22Rv1 (cell line): ENCODE data around the gene SLC33A1.
"Not testable (repeated sequence)": the region's sequence is repeated elsewhere in the genome, so short reads cannot be mapped to it uniquely, and the experiment has no call there.

Experiments
- ZFX ChIP-seq: fragments of 450-650 bp; IDR thresholded peaks from 2 replicates; pipeline ENCODE4 v1.6.1; 2017; ENCODE audit warnings: antibody characterized with exemption, borderline replicate concordance
- TF ChIP-seq, protein P1 (sequence below): fragments of 450-650 bp; IDR thresholded peaks from 2 replicates; pipeline ENCODE4 v1.5.1; 2017; ENCODE audit warnings: mild to moderate bottlenecking

DNA sequence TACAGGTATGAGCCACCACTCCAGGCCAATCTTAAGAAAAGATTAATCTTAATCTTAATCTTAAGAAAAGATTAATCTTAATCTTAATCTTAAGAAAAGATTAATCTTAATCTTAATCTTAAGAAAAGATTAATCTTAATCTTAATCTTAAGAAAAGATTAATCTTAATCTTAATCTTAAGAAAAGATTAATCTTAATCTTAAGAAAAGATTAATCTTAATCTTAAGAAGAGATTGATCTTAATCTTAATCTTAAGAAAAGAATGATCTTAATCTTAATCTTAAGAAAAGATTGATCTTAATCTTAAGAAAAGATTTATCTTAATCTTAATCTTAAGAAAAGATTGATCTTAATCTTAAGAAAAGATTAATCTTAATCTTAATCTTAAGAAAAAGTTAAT lies 41.0 kb downstream of the SLC33A1 start:
- TF ChIP-seq, protein P1, sequence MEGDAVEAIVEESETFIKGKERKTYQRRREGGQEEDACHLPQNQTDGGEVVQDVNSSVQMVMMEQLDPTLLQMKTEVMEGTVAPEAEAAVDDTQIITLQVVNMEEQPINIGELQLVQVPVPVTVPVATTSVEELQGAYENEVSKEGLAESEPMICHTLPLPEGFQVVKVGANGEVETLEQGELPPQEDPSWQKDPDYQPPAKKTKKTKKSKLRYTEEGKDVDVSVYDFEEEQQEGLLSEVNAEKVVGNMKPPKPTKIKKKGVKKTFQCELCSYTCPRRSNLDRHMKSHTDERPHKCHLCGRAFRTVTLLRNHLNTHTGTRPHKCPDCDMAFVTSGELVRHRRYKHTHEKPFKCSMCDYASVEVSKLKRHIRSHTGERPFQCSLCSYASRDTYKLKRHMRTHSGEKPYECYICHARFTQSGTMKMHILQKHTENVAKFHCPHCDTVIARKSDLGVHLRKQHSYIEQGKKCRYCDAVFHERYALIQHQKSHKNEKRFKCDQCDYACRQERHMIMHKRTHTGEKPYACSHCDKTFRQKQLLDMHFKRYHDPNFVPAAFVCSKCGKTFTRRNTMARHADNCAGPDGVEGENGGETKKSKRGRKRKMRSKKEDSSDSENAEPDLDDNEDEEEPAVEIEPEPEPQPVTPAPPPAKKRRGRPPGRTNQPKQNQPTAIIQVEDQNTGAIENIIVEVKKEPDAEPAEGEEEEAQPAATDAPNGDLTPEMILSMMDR, result not testable (repeated sequence)
- TF ChIP-seq ZFX, result not testable (repeated sequence)
